Measurements from ENCODE around the gene MYLIP. TPM values are rescaled to one million over a fixed set of nuclear protein-coding genes. Genes with fewer than 3 reads are reported as not detected.

Gene MYLIP
- total and polyA plus RNA-seq, 2 of the 4 experiments (the other 2 are of a cell fraction) = 1.8 to 3.2 TPM

DNA sequence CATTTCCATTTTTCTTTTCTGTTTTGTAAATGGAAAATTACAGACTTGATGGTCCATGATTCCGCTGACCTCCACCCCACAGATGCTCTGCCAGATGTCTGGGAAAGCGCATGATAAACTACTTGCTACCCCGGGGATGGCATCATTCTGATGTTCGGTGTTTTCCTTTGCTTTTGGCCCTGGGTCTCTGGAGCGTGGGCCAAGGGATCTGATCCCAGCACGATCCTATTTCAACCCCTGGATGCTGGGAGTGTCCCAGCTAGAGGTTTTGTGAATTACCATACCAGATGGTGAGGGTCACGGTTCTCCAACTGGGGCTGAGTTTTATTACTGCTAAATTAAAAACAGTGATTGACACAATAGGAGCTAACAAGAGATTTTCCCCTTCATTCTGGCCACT lies 25.2 kb upstream of the MYLIP start:
- peaks cover 10% of the 10 kb centered on the region for H3K27me3 ChIP-seq (ENCODE audit: control insufficient read depth, insufficient read depth, low read length)
- H4K20me1 ChIP-seq (ENCODE audit: insufficient read depth, low read length) = no peaks in the 10 kb centered on the region
- no peak overlapping the region for H3K27ac ChIP-seq (ENCODE audit: insufficient read depth, low read length)
- H3K79me1 ChIP-seq (ENCODE audit: low read depth in 1 of 2, low read length in 2 of 2) = no peaks in the 10 kb centered on the region
- H3K23ac ChIP-seq (ENCODE audit: low read depth, low read length) = no peak overlapping the region
- H3K4me1 ChIP-seq (ENCODE audit: control insufficient read depth, insufficient read depth, low read length) = no peaks in the 10 kb centered on the region
- no peak overlapping the region for H2BK120ac ChIP-seq (ENCODE audit: low read depth, low read length)
- no peak overlapping the region for H2AK5ac ChIP-seq (ENCODE audit: low read depth, low read length)
- H3K4me2 ChIP-seq (ENCODE audit: low read depth, low read length) = no peak overlapping the region
- DNase-seq (no peak), ATAC-seq (ENCODE audit: low read depth) (no peak)
- dilution Hi-C loops (cut with HindIII; ENCODE audit: low sequenced_read_pairs, unreplicated experiment) (no loop called here), in situ Hi-C loops (cut with MboI; ENCODE audit: low sequenced_read_pairs) (no loop called here), intact Hi-C loops (cut with micrococcal nuclease) (no loop called here)
- TF ChIP-seq RFX5 (IDR thresholded peaks at IDR 0.05; ENCODE audit: low read depth, low read length) (no peak), POLR2A (IDR thresholded peaks at IDR 0.05; ENCODE audit: low read depth, low read length) (no peak), CHD1 (IDR thresholded peaks at IDR 0.05; ENCODE audit: low read depth, low read length) (no peak), NFE2L2 (IDR thresholded peaks at IDR 0.05; ENCODE audit: low read depth, low read length) (no peak), BHLHE40 (IDR thresholded peaks at IDR 0.05; ENCODE audit: low read depth, low read length) (no peak), MAZ (IDR thresholded peaks at IDR 0.05; ENCODE audit: borderline replicate concordance, low read depth, low read length) (no peak), MAFK (IDR thresholded peaks at IDR 0.05; ENCODE audit: low read depth, low read length) (no peak), CEBPB (IDR thresholded peaks at IDR 0.05; ENCODE audit: low read depth, low read length) (no peak), RCOR1 (IDR thresholded peaks at IDR 0.05; ENCODE audit: insufficient replicate concordance, low read length) (no peak), RAD21 (IDR thresholded peaks at IDR 0.05; ENCODE audit: low read length) (no peak), FOS (IDR thresholded peaks at IDR 0.05; ENCODE audit: low read depth, low read length) (no peak), SMC3 (IDR thresholded peaks at IDR 0.05; ENCODE audit: low read depth, low read length) (no peak), MXI1 (IDR thresholded peaks at IDR 0.05; ENCODE audit: borderline replicate concordance, low read depth, low read length) (no peak)
- TF ChIP-seq, protein P1, sequence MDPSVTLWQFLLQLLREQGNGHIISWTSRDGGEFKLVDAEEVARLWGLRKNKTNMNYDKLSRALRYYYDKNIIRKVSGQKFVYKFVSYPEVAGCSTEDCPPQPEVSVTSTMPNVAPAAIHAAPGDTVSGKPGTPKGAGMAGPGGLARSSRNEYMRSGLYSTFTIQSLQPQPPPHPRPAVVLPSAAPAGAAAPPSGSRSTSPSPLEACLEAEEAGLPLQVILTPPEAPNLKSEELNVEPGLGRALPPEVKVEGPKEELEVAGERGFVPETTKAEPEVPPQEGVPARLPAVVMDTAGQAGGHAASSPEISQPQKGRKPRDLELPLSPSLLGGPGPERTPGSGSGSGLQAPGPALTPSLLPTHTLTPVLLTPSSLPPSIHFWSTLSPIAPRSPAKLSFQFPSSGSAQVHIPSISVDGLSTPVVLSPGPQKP (IDR thresholded peaks at IDR 0.05; ENCODE audit: borderline replicate concordance, low read depth, low read length) = no peak
- TF ChIP-seq, protein P2, sequence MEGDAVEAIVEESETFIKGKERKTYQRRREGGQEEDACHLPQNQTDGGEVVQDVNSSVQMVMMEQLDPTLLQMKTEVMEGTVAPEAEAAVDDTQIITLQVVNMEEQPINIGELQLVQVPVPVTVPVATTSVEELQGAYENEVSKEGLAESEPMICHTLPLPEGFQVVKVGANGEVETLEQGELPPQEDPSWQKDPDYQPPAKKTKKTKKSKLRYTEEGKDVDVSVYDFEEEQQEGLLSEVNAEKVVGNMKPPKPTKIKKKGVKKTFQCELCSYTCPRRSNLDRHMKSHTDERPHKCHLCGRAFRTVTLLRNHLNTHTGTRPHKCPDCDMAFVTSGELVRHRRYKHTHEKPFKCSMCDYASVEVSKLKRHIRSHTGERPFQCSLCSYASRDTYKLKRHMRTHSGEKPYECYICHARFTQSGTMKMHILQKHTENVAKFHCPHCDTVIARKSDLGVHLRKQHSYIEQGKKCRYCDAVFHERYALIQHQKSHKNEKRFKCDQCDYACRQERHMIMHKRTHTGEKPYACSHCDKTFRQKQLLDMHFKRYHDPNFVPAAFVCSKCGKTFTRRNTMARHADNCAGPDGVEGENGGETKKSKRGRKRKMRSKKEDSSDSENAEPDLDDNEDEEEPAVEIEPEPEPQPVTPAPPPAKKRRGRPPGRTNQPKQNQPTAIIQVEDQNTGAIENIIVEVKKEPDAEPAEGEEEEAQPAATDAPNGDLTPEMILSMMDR (conservative IDR thresholded peaks at IDR 0.05; ENCODE audit: low read depth, low read length) = no peak
- TF ChIP-seq, protein P3, sequence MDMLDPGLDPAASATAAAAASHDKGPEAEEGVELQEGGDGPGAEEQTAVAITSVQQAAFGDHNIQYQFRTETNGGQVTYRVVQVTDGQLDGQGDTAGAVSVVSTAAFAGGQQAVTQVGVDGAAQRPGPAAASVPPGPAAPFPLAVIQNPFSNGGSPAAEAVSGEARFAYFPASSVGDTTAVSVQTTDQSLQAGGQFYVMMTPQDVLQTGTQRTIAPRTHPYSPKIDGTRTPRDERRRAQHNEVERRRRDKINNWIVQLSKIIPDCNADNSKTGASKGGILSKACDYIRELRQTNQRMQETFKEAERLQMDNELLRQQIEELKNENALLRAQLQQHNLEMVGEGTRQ (IDR thresholded peaks at IDR 0.05; ENCODE audit: low read depth, low read length) = no peak
- no peak overlapping the region for H3K56ac ChIP-seq (ENCODE audit: extremely low read depth, insufficient read depth, low read length)
- no peak overlapping the region for H2BK15ac ChIP-seq (ENCODE audit: low read depth, low read length)
- H2AFZ ChIP-seq (replicated peaks; ENCODE audit: low read length, poor library complexity) = no peak overlapping the region
- no peak overlapping the region for H3K4ac ChIP-seq (ENCODE audit: low read depth, low read length)
- H3K14ac ChIP-seq (replicated peaks; ENCODE audit: low read depth, low read length) = no peak overlapping the region
- H3K9me1 ChIP-seq (ENCODE audit: insufficient read depth, low read length) = no peaks in the 10 kb centered on the region
- ChIA-PET POLR2A (ENCODE audit: unreplicated experiment) (no interaction called here), CTCF (no interaction called here)
- WGBS, 2 experiments (ENCODE audit: extremely low coverage in 2 of 2, insufficient read length in 1 of 2) = 50% methylated on average over 2 of the region's 7 CpGs; no CpG with 5 or more reads in 1 of the 2 experiments
- H2AK9ac ChIP-seq (replicated peaks; ENCODE audit: low read depth, low read length, poor library complexity) = no peak overlapping the region
- no peak overlapping the region for H3K4me3 ChIP-seq (ENCODE audit: insufficient read depth, low read depth, low read length)
- no peaks in the 10 kb centered on the region for H3K9me3 ChIP-seq (ENCODE audit: control insufficient read depth, insufficient read depth, low read length)
- no peak overlapping the region for H4K91ac ChIP-seq (ENCODE audit: insufficient read depth, low read depth, low read length)
- H2BK20ac ChIP-seq (ENCODE audit: low read depth, low read length) = no peak overlapping the region
- H3K9ac ChIP-seq (ENCODE audit: low read depth, low read length) = no peak overlapping the region
- no peaks in the 10 kb centered on the region for H3K36me3 ChIP-seq (ENCODE audit: control insufficient read depth, insufficient read depth, low read length)
- no peak overlapping the region for H4K8ac ChIP-seq (ENCODE audit: low read depth in 2 of 2, low read length in 2 of 2)
- no peak overlapping the region for H2BK5ac ChIP-seq (ENCODE audit: low read depth, low read length, poor library complexity, severe bottlenecking)
- no TSS peak for BruUV-seq (replicated peaks)
- no peak overlapping the region for H4K5ac ChIP-seq (ENCODE audit: low read depth, low read length)
- H3K18ac ChIP-seq (ENCODE audit: low read depth, low read length) = no peak overlapping the region
